Measurements from ENCODE around the gene KAT2B. TPM values are rescaled to one million over a fixed set of nuclear protein-coding genes. Genes with fewer than 3 reads are reported as not detected.

KAT2B gene
- total and polyA plus RNA-seq, 2 of the 8 experiments (the other 6 are each of a cell fraction or from before 2014, with no cell fraction given) = 0.24 to 0.91 TPM

GRCh38 chr3:20001932-20002331 lies 38.3 kb upstream of the KAT2B start:
- Histone ChIP-seq H3K56ac (replicated peaks; ENCODE audit: insufficient read length, low read depth, low read length) (no peak overlapping the region), H3K79me1 (ENCODE audit: low read depth, low read length) (no peaks in the 10 kb centered on the region), H3K27ac (ENCODE audit: low read depth, low read length) (no peak overlapping the region), H2BK120ac (replicated peaks; ENCODE audit: low read depth, low read length) (no peak overlapping the region), H2BK12ac (ENCODE audit: low read depth, low read length) (no peak overlapping the region), H3K4me3 (ENCODE audit: extremely low read depth in 1 of 4, insufficient read depth in 2 of 4, low read depth in 3 of 4, low read length in 4 of 4) (no peak overlapping the region), H2AFZ (ENCODE audit: low read length) (no peak overlapping the region), H3K18ac (ENCODE audit: extremely low read depth, low read length) (no peak overlapping the region), H3K79me2 (ENCODE audit: control insufficient read depth in 1 of 2, insufficient read depth in 2 of 2, low read length in 2 of 2) (no peaks in the 10 kb centered on the region), H4K91ac (replicated peaks; ENCODE audit: insufficient read length, low read length) (no peak overlapping the region), H2BK15ac (ENCODE audit: low read length) (no peak overlapping the region), H3K4me1 (replicated peaks in 1 of 4; ENCODE audit: control insufficient read depth in 3 of 4, insufficient read depth in 4 of 4, low read length in 3 of 4) (no peaks in the 10 kb centered on the region), H3K4ac (replicated peaks; ENCODE audit: insufficient read length, low read depth, low read length) (no peak overlapping the region), H3K23me2 (ENCODE audit: low read depth, low read length) (no peaks in the 10 kb centered on the region), H2AK5ac (ENCODE audit: low read depth, low read length) (no peak overlapping the region), H3K14ac (ENCODE audit: insufficient read length) (no peak overlapping the region), H3K4me2 (ENCODE audit: insufficient read depth in 1 of 2, low read depth in 2 of 2, low read length in 2 of 2) (no peak overlapping the region), H2BK20ac (ENCODE audit: low read length) (no peak overlapping the region), H4K5ac (ENCODE audit: insufficient read length, low read depth, low read length) (no peak overlapping the region), H4K20me1 (replicated peaks in 1 of 2; ENCODE audit: control insufficient read depth in 1 of 2, insufficient read depth in 2 of 2, low read length in 2 of 2) (no peaks in the 10 kb centered on the region), H2BK5ac (ENCODE audit: low read depth, low read length) (no peak overlapping the region), H3K9ac (replicated peaks in 1 of 4; ENCODE audit: extremely low read depth in 1 of 4, low read depth in 3 of 4, low read length in 3 of 4) (no peak overlapping the region), H3K23ac (ENCODE audit: insufficient read length) (no peak overlapping the region), H3K9me3 (ENCODE audit: insufficient read depth in 2 of 2, low read depth in 1 of 2, low read length in 1 of 2) (no peaks in the 10 kb centered on the region), H3K27me3 (replicated peaks in 1 of 4; ENCODE audit: control insufficient read depth in 3 of 4, extremely low read depth in 1 of 4, insufficient read depth in 3 of 4, low read length in 3 of 4) (no peaks in the 10 kb centered on the region), H3K36me3 (ENCODE audit: control insufficient read depth in 2 of 4, insufficient read depth in 4 of 4, low read length in 3 of 4) (no peaks in the 10 kb centered on the region), H4K8ac (ENCODE audit: extremely low read depth, insufficient read depth, low read length) (no peak overlapping the region)
- FAIRE-seq = no peak
- ChIA-PET POLR2A (ENCODE audit: partially characterized antibody) (interaction anchor here (1.0 kb wide), 1 partner anchor 11 kb away, joined by 3 read pairs; no protein-coding TSS in a partner anchor), CTCF (ENCODE audit: partially characterized antibody) (no interaction called here)
- TF ChIP-seq SIN3A (conservative IDR thresholded peaks at IDR 0.05 in 1 of 2, IDR thresholded peaks at IDR 0.05 in 1 of 2; ENCODE audit: low read depth in 1 of 2, low read length in 2 of 2) (no peak), GABPA (IDR thresholded peaks at IDR 0.05; ENCODE audit: borderline replicate concordance, insufficient read depth, low read length) (no peak), KDM4A (IDR thresholded peaks at IDR 0.05; ENCODE audit: low read depth, low read length, severe bottlenecking) (no peak), SIRT6 (IDR thresholded peaks at IDR 0.05; ENCODE audit: low read length) (no peak), TAF1 (IDR thresholded peaks at IDR 0.05; ENCODE audit: low read depth, low read length) (no peak), RFX5 (IDR thresholded peaks at IDR 0.05; ENCODE audit: borderline replicate concordance, low read depth, low read length) (no peak), JUND (IDR thresholded peaks at IDR 0.05; ENCODE audit: low read length) (no peak), HDAC6 (IDR thresholded peaks at IDR 0.05; ENCODE audit: low read depth, low read length) (no peak)
- no peak for DNase-seq (ENCODE audit: low read depth in 1 of 2, low spot score in 2 of 2)
- WGBS, 2 experiments (ENCODE audit: extremely low coverage in 1 of 2, insufficient coverage in 1 of 2, insufficient read length in 1 of 2, insufficient replicate concordance in 2 of 2, low coverage in 1 of 2, low lambda C conversion rate in 2 of 2, missing lambda C conversion rate in 1 of 2) = 84% methylated on average over 3 of the region's 3 CpGs; no CpG with 5 or more reads in 1 of the 2 experiments
